ENCODE measurements around the gene NRG3. TPM values are rescaled to one million over a fixed set of nuclear protein-coding genes. Genes with fewer than 3 reads are reported as not detected.
"Not testable (repeated sequence)": the region's sequence is repeated elsewhere in the genome, so short reads cannot be mapped to it uniquely, and the experiment has no call there.

The NRG3 gene
- total RNA-seq, 1 experiment from 2014 or later = not detected

- H3K9me2 ChIP-seq (ENCODE audit: insufficient read depth) = no peaks in the 10 kb centered on the region
- H3K27me3 ChIP-seq (ENCODE audit: insufficient read depth, low read length) = no peaks in the 10 kb centered on the region
- no peaks in the 10 kb centered on the region for H3K4me1 ChIP-seq (ENCODE audit: control insufficient read depth in 1 of 2, insufficient read depth in 2 of 2, low read length in 2 of 2)
- peaks cover 3 to 14% of the 10 kb centered on the region in 2 experiments; a peak in 3 of 4 replicates for H3K9me3 ChIP-seq (ENCODE audit: control insufficient read depth in 1 of 2, insufficient read depth in 1 of 2, low read depth in 1 of 2, low read length in 2 of 2)
- H3K27ac ChIP-seq (ENCODE audit: low read depth, low read length) = no peak overlapping the region
- POLR2A ChIA-PET = no interaction called here
- H3K79me2 ChIP-seq (ENCODE audit: insufficient read depth, low read length) = no peaks in the 10 kb centered on the region
- CTCF ChIA-PET = no interaction called here
- RAD21 ChIA-PET (ENCODE audit: low non-redundant PET in 1 of 2, low total read pairs in 2 of 2, uncharacterized antibody in 2 of 2, unreplicated experiment in 2 of 2) = no interaction called here
- DNase-seq (ENCODE audit: low read depth, low spot score) (no peak), ATAC-seq (no peak)
- intact Hi-C loops (cut with micrococcal nuclease) = no loop called here
- H3K9ac ChIP-seq (ENCODE audit: low read length) = no peak overlapping the region
- no peak overlapping the region for H3K4me2 ChIP-seq (ENCODE audit: low read length)
- BruUV-seq (replicated peaks) = no TSS peak
- H3K36me3 ChIP-seq (ENCODE audit: control insufficient read depth in 1 of 2, insufficient read depth in 2 of 2, low read length in 2 of 2) = no peaks in the 10 kb centered on the region
- TF ChIP-seq POLR2A (IDR thresholded peaks at IDR 0.05; ENCODE audit: borderline replicate concordance, extremely low read depth, insufficient read depth, insufficient read length) = no peak
- no peak for TF ChIP-seq CTCF (IDR thresholded peaks at IDR 0.05 in 2 of 3, conservative IDR thresholded peaks at IDR 0.05 in 1 of 3; ENCODE audit: borderline replicate concordance in 1 of 3, insufficient read depth in 1 of 3, low read depth in 2 of 3, low read length in 2 of 3)
- no peak for TF ChIP-seq ZFX (IDR thresholded peaks at IDR 0.05)
- TF ChIP-seq ATF3 (IDR thresholded peaks at IDR 0.05) = no peak
- no peak for TF ChIP-seq POLR2AphosphoS5 (IDR thresholded peaks at IDR 0.05; ENCODE audit: low read depth, low read length)
- TF ChIP-seq MAX (IDR thresholded peaks at IDR 0.05) = no peak
- no peak for TF ChIP-seq RAD21 (IDR thresholded peaks at IDR 0.05; ENCODE audit: low read depth)
- no peak for TF ChIP-seq EGR1 (IDR thresholded peaks at IDR 0.05; ENCODE audit: low read depth)
- no peak for TF ChIP-seq FOSL1 (IDR thresholded peaks at IDR 0.05; ENCODE audit: low read depth)
- no peak for TF ChIP-seq EZH2phosphoT487 (IDR thresholded peaks at IDR 0.05; ENCODE audit: borderline replicate concordance)
- no peak for TF ChIP-seq SRF (IDR thresholded peaks at IDR 0.05; ENCODE audit: low read depth)
- TF ChIP-seq REST (IDR thresholded peaks at IDR 0.05; ENCODE audit: low read depth) = no peak
- TF ChIP-seq SIN3A (IDR thresholded peaks at IDR 0.05; ENCODE audit: low read depth) = no peak
- TF ChIP-seq ZNF274 (IDR thresholded peaks at IDR 0.05; ENCODE audit: low read depth, low read length) = no peak
- H4K20me1 ChIP-seq (ENCODE audit: insufficient read depth) = no peaks in the 10 kb centered on the region; the same call in 1 of the 2 replicates
- H2AFZ ChIP-seq (ENCODE audit: low read depth, low read length, poor library complexity, severe bottlenecking) = no peak overlapping the region
- no peak overlapping the region for H3K4me3 ChIP-seq (replicated peaks in 1 of 2; ENCODE audit: low read depth in 1 of 2, low read length in 2 of 2)
These were observed 465.2 kb downstream of the NRG3 start for GRCh38 chr10:82340166-82340565.

- intact Hi-C loops (cut with micrococcal nuclease); H3K4me2 ChIP-seq (ENCODE audit: low read length); CTCF ChIA-PET; H3K9ac ChIP-seq (ENCODE audit: low read length); H3K4me1 ChIP-seq (ENCODE audit: control insufficient read depth in 1 of 2, insufficient read depth in 2 of 2, low read length in 2 of 2); H3K27ac ChIP-seq (ENCODE audit: low read depth, low read length); H3K27me3 ChIP-seq (ENCODE audit: insufficient read depth, low read length); H4K20me1 ChIP-seq (ENCODE audit: insufficient read depth); RAD21 ChIA-PET (ENCODE audit: low non-redundant PET in 1 of 2, low total read pairs in 2 of 2, uncharacterized antibody in 2 of 2, unreplicated experiment in 2 of 2); H2AFZ ChIP-seq (ENCODE audit: low read depth, low read length, poor library complexity, severe bottlenecking); DNase-seq (ENCODE audit: low read depth, low spot score); POLR2A ChIA-PET; H3K79me2 ChIP-seq (ENCODE audit: insufficient read depth, low read length); H3K36me3 ChIP-seq (ENCODE audit: control insufficient read depth in 1 of 2, insufficient read depth in 2 of 2, low read length in 2 of 2); ATAC-seq; BruUV-seq (replicated peaks); H3K4me3 ChIP-seq (replicated peaks in 1 of 2; ENCODE audit: low read depth in 1 of 2, low read length in 2 of 2); H3K9me2 ChIP-seq (ENCODE audit: insufficient read depth): not testable (repeated sequence)
- peaks cover 0 to 13% of the 10 kb centered on the region in 2 experiments; a peak in 2 of 4 replicates for H3K9me3 ChIP-seq (ENCODE audit: control insufficient read depth in 1 of 2, insufficient read depth in 1 of 2, low read depth in 1 of 2, low read length in 2 of 2)
These were observed 474.6 kb downstream of the NRG3 start for GRCh38 chr10:82349590-82349989.
